GM19463 (cell line): ENCODE data around the gene TNFRSF17.
"Not testable (repeated sequence)": the region's sequence is repeated elsewhere in the genome, so short reads cannot be mapped to it uniquely, and the experiment has no call there.

Experiments used
- ATAC-seq: cut with Tn5 transposase; IDR thresholded peaks from one replicate; pipeline ENCODE4 v1.9.1; 2021; ENCODE audit warnings: mild to moderate bottlenecking, moderate library complexity; ENCODE audit not compliant: unreplicated experiment

TNFRSF17 gene

GRCh38 chr16:11968577-11968976, 3.6 kb downstream of the TNFRSF17 start:
- ATAC-seq = no peak

GRCh38 chr16:11970292-11970691, 5.3 kb downstream of the TNFRSF17 start:
- not testable (repeated sequence) for ATAC-seq

DNA sequence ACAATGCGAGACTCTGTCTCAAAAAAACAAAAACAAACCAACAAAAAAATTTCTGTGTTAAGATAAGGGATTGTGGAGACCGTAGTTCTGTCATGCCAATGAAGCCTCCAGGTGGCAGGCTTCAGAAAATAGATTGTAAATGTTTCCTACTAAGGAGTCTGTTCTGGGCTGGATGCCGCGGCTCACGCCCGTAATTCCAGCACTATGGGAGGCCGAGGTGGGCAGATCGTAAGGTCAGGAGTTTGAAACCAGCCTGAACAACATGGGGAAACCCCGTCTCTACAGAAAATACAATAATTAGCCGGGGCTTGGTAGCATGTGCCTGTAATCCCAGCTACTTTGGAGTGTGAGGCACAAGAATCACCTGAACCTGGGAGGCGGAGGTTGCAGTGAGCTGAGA, 7.1 kb downstream of the TNFRSF17 start:
- ATAC-seq = no peak

DNA sequence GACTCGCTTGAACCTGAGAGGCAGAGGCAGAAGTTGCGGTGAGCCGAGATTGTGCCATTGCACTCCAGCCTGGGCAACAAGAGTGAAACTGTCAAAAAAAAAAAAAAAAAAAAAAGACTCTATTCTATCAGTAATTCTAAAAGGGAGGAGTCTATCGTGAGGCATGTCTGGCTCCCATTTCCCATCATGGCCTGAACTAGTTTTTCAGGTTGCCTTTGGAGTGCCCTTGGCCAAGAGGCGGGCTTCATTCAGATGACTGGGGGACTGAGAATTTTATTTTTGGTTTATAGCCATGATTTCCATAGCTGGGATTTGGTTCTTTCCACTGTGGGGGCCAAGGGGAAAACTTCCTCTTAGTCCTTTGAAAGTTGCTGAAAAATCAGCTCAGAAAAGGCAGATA, 8.1 kb downstream of the TNFRSF17 start:
- ATAC-seq = no peak

- ATAC-seq = no peak
These were observed 11.9 kb downstream of the TNFRSF17 start for GRCh38 chr16:11976850-11977375.

- no peak for ATAC-seq
These were observed 12.5 kb downstream of the TNFRSF17 start for GRCh38 chr16:11977376-11978041.

DNA sequence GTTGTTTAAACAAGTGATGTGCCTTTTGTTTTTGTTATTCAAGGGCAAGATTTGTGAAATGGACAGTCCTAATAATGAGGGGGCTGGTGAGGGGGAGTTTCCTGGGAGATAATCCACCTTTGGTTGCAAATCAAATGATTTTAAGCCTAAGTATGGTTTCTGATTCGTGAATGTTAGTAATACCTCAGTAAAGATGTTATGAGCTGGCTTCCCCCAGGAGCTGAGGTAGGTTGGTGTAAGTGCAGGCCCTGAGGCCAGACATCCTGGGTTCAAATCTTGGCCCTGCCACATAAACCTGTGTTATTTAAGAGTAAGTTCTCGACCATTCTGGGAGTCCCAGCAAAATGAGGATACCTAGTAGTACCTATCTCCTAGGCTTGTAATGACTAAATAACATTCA, 13.1 kb downstream of the TNFRSF17 start:
- ATAC-seq = no peak

DNA sequence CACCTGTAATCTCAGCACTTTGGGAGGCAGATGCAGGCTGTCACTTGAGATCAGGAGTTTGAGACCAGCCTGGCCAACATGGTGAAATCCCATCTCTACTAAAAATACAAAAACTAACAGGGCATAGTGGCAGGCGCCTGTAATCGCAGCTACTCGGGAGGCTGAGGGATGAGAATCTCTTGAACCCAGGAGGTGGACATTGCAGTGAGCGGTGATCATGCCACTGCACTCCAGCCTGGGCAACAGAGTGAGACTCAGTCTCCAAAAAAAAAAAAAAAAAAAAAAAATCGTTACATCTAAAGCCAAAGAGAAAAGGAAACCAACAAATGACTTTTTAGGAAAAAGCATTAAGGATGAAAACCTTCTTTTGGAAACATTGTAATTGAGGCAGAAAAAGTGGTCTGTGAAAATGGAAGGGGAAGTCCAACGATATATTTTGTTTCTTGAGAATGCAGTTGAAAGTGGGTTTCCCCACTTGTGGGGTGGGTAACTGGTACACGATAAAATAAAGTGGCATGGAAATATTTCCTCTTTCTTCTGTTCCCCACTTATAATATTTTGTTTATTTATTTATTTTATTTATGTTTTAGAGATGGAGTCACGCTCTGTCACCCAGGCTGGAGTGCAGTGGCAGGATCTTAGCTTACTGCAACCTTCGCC, 14.1 kb downstream of the TNFRSF17 start:
- ATAC-seq = no peak

- ATAC-seq = peak; percentile 41
These were observed 15.3 kb downstream of the TNFRSF17 start for GRCh38 chr16:11980136-11980844.

DNA sequence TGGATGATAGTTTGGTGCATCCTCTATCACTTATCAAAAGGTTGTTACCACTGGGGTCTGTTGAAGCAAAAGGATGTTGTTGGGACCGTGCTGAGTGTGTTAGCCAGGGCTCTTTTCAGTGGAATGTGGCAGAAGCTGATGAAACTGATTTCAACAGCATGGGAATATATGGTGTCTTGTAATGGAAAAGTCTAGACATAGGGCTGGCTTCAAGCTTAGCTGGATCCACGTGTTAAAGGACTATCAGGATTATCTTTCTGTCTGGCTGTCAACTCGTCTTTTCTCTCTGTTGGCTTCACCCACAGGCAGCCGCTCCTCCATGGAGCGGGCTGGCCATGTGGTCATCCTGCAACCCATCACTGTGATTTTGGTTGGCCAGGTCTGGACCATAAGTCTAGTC, 20.2 kb downstream of the TNFRSF17 start:
- no peak for ATAC-seq

DNA sequence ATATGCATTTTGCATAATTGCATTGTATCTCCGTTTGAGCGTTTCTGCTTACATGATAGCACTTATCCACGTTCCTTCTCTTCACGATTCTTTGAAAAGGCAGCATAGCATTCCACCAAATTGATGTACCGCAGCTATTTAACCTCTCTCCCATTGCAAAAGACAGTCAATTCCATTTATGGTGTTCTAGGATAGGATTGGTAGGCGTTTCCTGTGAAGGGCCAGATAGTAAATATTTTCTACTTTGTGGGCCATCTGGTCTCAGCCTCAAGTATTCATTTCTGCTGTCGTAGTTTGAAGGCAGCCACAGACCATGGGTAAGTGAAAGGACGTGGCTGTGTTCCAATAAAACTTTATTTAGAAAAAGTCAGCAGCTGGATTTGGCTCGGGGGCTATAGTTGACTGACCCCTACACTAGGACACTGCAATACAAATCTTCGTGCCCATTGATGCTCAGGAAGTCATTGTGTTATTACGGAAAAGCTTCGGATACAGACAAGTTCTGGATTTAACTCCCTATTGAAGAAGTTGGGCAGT, 21.6 kb downstream of the TNFRSF17 start:
- ATAC-seq = no peak

GRCh38 chr16:11988258-11988978, 23.4 kb downstream of the TNFRSF17 start:
- ATAC-seq = no peak

DNA sequence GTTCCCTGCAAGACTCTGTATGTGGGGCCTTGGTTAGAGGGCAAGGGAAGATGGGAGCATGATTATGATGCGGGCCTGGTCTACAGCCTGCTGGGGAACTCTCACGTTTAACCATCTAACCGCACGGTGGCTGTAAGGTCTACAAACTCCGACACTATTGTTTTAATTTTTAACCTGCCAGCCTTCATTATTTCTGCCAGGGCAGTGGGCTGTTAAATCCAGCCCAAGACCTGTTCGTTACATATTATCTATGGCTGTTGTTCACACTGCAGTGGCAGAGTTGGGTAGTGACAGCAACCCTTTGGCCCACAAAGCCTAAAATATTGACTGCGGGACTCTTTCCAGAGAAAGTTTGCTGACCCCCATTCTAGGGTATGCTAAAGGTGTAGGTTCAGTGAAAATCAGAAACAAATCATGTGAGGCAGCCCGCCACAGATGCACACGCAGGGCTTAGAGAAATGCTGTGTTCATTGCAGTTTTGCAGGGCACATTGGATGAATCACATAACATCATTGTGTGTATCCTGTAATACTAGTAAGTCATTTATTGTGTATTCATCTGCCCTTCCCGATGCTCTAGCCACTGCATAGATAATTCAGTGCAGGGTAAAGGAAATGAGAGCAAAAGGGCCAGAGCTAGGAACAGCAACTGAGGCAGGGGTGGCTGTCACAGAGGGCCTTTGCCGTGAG, 25.8 kb downstream of the TNFRSF17 start:
- ATAC-seq = peak; percentile 63

- ATAC-seq = no peak
These were observed 27.1 kb downstream of the TNFRSF17 start for GRCh38 chr16:11992008-11992584.

DNA sequence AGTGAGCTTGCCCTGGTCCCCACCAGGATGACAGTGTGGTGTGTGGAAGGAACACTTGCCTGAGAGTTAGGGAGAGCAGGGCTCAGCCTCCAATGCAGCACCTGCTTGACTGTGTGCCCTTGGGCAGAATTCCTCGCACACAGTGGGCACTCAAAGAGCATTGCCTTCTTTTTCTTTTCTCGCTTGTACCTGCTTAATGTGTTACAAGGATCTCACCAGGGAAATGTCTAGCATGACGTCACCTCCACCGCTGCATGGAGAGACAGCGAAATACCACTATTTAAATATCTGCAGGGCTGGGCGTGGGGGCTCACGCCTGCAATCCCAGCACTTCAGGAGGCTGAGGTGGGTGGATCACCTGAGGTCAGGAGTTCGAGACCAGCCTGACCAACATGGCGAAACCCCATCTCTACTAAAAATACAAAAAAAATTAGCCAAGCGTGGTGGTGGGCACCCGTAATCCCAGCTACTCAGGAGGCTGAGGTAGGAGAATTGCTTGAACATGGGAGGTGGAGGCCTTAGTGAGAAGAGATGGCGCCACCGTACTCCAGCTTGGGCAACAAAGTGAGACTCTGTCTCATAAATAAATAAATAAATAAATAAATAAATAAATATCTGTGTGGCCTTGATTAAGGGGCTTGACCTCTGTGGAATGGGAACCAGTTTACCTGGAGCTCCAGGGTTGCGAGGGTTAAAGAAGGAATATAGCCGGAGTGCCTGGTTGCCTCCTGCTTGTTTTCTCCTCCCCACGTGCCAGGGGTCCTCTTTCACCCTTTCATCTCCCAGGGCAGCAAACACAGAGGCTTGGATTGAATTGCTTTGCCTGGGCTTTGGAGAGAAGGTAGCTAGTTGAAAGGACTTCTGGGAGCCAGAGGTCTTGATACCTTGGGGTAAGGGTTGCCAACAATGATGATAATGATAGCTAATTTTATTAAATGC, 27.8 kb downstream of the TNFRSF17 start:
- no peak for ATAC-seq

- no peak for ATAC-seq
These were observed 29.4 kb downstream of the TNFRSF17 start for GRCh38 chr16:11994143-11995119.

DNA sequence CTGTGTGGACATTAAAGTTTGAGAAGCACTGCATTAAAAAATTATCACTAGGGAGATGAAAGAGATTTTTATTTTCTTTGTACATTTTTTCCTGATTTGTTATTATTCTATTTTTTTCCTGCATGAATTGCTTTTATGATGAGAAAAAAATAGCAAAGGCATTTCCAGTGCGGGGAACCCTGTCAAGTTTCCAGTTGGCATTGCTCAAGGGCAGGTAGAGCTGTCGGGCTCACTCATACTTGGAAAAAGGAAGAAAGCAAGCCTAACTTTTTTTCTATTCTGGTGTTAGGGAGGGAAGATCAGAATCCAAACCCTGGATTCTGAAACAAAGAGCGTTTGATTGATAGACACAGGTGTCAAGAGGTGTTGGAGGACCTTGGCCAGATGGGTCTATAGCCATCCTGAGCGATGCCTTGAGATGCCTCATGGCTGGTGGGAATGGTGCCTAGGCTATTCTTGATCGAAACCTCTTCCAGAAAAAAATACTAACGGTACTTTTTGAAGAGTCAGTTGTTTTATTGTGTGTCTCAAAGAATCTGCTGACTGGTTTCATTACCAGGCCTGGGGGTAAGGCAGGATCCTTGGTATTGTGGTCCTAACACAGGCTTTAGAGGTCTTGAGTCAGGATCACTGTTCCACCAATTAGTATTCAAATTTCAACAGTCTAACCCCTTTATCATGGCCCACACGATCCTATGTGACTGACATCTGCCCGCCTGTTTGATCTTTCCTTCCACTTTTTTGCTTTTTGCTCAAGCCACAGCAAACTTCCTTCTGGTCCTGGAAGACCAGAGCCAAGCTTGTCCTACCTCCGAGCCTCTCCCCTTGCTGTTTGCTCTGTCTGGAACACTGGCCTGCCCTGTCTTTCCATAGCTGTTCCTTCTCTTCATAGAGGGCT, 31.7 kb downstream of the TNFRSF17 start:
- no peak for ATAC-seq
